HG02588 (cell line): Measurements from ENCODE around the gene KCNA5.

ENCODE experiments used
- ATAC-seq: cut with Tn5 transposase; IDR thresholded peaks from one replicate; pipeline ENCODE4 v1.9.1; 2021; ENCODE audit warnings: mild to moderate bottlenecking, moderate library complexity; ENCODE audit not compliant: unreplicated experiment

The KCNA5 gene

DNA sequence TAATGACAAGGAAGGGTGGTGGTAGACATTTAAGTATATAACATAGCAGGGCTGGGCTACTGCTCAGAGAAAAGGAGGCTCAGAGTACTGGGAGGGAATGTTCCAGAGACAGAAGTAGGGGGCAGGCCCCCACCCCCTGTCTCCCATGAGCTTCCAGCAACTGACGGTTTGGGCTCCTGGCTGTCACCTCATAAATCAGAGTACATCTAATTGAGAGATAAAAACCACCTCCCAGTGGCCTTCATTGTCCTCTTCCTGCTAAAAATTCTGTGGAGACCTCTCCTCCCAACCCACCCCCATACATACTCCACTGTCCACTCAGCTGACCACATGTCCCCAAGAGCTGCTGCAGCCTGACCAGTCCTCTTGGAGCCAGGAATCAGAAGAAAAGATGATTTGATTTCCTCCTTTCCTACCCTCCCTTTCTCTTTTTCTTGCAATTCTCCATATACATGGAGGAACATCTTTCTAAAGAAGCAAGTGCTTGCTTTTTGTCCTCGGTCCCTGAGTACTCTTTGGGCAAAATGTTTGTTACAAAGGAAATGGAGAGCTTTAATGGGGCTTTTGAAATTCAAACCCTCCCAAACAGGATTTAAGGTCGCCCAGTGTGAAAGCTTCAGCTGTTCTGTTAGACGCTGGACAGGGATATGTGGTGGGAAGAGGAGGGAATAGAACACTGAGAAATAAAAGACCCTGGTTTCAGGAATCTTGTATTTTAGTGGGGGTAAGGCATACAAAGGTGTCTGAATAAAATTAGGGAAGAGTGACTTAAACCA, 16.4 kb upstream of the KCNA5 start:
- no peak for ATAC-seq

DNA sequence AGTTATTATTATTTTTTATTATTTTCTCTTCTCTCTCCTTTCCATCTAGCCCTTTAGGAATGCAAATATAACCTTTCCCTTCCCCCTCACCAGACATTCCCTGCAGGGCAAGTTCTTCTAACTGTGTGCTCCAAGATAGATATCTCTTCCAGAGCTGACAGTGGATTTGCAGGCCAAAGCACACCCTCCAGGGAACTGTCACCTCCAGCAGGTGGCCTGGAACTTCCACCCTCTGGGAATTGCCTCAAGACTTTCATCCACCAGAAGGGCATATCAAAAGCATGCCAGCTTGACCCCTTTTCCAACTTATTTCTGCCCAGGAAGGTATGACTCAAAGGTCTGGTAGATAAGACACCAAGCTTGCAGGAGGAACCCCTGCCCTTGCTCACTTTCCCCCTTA, 13.6 kb upstream of the KCNA5 start:
- no peak for ATAC-seq

DNA sequence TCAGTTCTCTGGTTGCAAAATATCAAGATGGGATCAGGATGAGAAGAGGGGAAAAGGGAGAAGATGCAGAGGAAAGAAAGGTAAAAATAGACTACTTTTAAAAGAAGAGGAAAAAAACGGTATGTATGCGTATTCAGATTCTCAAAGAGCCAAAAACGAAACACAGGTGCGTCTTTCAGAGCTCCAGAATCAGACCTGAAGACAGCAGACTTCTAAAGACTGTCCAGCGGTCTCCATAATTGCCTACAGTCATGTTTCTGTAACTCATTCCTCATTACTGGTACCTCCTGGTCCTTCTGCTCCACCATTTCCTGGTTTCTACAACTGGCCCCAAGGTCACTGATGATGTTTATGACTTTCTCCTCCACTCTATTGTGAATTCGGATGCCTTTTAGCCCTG, 12.4 kb upstream of the KCNA5 start:
- no peak for ATAC-seq

DNA sequence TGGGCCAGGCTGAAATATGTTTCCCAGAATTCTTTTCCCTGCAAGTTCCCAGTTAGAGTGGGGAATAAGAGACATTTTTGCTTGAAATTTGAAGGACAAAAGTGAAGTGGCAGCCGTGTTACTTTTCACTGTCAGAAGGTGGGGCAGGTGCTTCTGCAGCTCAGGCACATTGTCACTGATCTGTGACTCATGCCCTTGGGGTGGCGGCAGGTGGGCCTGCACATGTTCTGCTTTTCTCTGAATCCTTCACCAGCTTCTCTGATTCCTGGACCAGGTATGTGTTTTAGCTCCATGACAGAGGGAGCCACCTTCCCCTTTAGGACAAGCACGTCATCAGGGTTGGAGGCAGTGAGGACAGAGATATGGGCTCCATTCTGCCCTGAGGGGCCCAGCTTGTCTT, 11.7 kb upstream of the KCNA5 start:
- ATAC-seq: no peak

DNA sequence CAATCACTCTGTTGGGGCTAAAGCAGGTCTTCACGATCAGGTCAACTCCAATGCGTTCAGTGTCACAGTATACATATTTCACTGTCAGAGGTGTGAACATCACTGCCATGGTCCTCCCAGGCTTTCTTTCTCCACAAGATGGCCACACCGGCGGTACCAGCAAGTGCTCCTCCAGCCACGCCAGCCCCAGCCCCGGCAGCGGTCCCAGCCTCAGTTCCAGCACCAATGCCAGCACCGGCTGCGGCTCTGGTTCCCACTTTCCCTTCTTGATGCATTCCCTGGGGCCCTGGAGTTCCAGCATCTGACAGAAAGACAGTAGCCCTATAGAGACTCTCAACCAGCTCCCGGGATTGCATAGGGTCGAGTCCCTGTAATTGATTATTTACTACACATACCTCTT, 10.9 kb upstream of the KCNA5 start:
- ATAC-seq: no peak

DNA sequence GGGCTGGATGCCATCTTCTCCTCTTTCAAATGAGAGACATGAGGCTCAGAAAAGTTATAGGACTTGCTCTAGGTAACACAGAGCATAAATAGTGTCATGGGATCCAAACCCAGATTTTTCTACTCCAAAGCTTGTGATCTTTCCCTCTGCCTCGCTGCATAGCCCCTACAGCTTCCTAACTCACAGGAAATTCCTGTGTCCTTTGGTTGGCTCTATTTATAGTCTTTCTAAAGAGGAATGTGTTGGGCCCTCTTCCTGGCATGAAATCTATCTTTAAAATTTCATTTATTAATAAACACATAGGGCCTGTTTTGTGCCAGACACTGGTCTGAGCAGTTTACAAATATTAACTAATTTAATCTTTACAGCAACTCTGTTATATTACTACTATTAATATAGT, 9.8 kb upstream of the KCNA5 start:
- ATAC-seq: no peak

DNA sequence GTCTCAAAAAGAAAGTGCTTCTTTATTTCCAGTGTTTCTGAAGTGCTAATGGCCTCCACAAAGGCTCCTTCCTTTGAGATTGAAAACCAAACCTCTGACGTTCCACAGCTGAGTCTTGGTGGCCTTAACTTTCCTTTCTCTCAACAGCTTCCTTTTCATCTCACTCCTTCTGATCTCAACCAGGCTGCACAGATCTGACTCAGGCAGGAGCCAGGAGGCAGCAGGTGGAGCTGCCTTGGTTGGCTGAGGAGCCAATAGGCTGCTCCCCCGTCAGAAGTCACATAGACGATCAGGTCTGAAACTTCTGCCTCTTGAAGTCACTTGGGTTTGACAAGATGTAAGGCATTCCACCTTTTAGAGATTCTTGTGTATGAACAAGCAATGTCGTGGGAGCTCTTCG, 9.1 kb upstream of the KCNA5 start:
- ATAC-seq: no peak

DNA sequence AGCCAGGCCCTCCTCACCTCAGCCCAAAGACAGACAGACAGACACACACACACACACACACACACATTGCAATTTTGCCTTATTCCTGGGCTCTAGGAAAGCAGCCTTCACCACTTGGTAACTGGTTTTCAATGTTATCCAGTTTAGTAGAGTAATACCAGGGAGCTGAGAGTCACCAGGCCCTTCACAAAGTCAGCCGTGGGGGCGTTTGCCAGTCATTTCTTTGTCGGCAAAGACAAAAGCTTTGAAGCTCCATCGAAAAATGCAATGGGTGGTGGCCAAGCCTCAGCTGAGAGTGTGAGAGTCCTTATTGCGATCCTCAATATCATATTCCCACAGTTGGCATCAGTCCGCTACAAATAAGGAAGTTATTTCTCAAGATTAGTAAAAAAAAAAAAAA, 8.1 kb upstream of the KCNA5 start:
- no peak for ATAC-seq

DNA sequence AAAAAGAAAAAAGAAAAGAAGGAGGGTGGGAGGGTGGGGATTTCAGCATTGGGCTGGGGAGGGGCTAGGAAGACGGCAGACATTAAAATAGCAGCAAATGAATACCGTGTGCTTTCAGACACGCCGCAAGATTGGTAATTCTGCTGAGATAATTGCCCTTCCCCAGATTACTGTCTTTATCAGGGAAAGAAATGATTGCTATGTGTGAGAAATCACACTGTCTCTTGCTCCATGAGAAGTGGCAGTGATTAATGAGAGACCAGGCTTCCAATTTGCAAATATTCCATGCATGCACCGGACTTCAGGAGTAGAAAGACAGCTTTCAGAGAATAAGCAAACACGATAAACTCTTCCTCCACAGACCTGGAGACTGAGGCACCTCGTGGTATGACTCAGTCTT, 7.6 kb upstream of the KCNA5 start:
- no peak for ATAC-seq

DNA sequence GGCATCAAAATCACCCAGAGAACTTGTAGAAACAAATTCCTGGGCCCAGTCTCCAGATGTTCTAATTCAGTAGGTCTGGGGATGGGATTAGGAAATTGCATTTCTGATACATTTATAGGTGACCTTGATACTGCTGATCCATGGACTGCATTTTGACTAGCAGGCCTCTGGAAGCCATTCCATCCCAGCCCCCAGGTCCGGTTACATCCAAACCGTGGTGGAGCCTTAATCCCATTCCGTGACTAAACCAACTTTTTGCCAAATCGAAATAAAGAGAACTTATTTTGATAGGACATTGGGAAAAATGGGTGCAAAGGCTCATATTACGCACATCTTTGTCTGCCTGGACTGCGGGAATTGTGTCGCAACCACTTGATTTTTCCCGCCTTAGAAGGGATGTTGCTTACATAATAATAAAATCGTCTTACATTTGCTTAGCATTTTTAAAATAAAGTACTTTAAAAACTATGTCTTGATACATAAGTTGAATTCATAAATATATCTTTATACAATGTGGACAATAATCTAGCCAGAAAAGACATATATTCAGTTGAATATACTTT, 5.8 kb upstream of the KCNA5 start:
- ATAC-seq: no peak

DNA sequence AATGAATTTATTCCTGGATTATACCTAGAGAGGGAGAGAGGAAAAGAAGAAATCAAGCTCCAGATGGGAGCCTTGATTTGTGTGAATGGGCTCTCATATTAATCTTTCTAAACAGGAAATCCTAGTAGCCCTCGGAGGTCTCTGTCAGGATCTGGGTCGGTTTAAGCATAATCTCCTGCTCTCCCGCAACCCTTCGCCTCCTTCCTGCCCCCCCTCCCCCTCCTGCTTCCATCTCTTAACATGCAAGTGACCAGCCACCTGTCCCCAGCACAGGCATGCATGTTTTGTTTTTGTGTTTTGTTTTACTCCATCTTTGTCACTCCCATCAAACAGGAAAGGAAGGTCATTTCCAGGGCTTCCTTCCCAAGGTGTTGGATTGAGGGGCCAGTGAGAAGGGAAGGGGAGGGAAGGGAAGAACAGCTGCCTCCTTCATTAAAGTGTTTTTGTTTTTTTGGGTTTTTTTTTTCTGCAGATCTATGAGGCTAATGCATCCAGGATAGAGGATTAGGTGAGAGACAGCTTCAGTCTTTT, 4.8 kb upstream of the KCNA5 start:
- ATAC-seq: no peak

DNA sequence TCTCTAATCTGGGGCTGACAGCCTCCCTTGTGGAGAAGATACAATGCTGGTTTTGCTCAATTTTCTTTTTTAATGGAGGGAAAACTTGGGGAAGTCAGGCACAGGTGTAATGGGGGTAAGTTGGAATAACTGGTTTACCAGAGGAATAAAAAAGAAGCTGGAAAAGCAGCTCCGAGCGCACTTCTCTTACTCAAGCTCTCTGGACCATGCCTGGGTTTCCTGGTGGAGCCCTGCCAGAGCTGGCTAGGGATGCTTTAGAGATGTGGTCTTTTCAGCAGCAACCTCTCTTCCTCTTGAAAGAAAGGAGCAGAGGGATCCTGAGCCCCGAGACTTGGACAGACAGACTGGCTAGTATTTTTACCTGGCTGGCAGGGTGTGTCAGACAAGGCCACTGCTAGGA, 3.9 kb upstream of the KCNA5 start:
- ATAC-seq: no peak

DNA sequence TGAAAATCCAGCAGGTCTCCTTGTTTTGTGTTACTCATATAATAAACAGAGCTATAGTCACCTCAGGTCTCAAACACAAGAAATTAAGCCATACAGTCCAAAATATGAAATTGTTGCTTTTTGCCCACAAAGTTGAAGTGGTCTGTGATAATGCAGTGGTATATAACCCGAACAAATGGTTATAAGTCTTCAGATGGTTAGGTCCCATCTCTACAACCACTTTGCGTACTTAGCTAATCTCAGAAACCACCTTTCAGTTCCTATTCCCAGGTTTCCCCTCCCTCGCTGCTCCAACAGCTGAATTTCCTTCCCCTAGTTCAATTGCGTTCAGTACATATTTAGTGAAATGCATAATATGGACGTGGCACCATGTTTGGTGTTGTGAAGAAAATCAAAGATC, 3.3 kb upstream of the KCNA5 start:
- ATAC-seq: no peak

DNA sequence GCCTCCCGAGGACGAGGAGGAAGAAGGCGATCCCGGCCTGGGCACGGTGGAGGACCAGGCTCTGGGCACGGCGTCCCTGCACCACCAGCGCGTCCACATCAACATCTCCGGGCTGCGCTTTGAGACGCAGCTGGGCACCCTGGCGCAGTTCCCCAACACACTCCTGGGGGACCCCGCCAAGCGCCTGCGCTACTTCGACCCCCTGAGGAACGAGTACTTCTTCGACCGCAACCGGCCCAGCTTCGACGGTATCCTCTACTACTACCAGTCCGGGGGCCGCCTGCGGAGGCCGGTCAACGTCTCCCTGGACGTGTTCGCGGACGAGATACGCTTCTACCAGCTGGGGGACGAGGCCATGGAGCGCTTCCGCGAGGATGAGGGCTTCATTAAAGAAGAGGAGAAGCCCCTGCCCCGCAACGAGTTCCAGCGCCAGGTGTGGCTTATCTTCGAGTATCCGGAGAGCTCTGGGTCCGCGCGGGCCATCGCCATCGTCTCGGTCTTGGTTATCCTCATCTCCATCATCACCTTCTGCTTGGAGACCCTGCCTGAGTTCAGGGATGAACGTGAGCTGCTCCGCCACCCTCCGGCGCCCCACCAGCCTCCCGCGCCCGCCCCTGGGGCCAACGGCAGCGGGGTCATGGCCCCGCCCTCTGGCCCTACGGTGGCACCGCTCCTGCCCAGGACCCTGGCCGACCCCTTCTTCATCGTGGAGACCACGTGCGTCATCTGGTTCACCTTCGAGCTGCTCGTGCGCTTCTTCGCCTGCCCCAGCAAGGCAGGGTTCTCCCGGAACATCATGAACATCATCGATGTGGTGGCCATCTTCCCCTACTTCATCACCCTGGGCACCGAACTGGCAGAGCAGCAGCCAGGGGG, 979 bp downstream of the KCNA5 start:
- ATAC-seq: no peak

DNA sequence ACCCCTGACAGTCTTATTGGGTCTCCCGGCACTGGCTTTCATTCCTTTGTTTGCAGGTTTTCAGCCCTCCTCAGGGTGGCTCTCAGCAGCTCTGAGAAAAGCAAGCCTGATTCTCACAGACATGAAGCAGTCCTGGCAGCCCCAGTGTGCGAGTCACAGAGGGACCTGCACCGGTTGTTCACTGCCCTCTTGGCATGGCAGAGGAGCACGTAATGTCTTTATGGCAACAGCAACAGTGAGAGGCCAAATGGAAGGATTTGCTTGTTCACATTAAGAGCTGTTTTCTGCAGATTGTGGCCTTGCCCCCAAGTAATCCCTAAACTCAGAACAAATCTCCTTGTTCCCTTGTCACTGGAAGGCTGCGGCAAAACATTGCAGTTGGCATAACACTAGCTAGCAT, 3.4 kb downstream of the KCNA5 start:
- ATAC-seq: no peak

DNA sequence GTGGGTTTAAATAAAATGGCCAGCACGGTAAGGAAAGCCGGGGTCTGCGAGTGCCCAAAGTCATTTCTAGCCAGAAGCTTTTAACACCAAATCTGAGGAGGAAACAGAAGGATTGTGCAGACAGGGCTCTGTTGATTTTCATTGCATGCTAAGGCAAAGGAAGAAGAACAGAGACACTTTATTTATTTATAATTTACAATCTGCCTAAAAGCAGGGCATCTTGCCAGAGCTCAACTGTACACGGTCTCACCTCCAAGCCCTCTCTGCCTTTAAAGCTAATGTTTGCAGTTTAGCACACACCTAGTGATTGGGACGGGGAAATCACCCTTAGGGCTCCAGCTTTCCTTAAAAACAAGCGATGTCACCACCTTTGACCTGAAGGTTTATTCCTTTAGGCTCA, 4.0 kb downstream of the KCNA5 start:
- ATAC-seq: no peak

DNA sequence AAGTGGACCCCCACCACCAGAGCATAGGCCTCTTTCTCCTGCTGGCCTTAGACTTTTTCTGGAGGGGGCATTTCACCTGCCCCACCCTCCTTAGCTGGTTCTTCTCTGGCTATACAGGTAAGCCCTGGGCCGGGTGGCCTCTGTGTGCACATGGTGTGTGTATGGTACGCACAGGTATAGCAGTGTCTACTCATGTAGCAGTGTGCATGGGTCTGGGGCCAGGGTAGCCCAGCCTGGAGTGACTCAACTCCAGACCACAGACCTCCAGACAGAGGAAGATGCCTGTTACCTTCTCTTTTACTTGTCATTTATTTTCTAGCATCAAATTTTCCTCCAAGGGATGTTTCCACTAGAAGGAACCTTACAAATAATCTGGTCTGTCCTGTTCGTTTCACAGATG, 6.9 kb downstream of the KCNA5 start:
- no peak for ATAC-seq

DNA sequence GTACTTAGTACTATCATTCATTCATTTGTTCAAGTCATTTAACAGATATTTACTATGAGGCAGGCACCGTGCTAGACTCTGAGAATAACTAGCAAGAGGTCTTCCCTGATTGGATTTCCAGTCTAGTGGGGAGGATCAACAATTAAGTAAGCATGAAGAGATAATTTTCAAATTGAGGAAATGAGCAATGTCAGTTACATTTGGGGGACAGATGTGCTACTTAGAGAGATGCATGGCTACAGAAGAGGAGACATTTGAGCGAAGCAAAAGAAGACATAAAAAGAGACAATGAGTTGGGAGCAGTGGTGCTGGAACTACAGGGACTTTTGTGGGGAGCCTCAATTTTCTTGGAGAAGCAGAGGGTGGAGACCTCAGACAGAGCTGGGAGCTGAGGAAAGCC, 7.7 kb downstream of the KCNA5 start:
- ATAC-seq: no peak

DNA sequence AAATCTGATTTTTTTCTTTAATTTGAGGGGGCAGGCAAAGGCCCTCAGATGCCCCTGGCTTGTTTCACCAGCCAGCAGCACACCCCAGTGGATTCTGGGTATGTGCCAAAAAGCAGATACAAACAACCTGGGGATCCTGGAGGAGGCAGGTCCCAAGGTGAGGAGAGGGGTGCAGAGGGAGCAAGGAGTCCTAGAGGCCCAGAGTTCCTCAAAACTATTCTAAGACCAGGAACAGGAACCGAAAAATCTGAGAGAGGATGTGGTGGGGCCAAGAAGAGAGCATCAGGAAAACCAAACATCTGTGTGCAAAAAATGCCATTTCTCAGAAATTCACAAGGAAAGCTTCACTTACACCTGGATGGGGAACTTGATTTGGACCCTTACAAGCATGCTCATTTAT, 8.2 kb downstream of the KCNA5 start:
- ATAC-seq: no peak

DNA sequence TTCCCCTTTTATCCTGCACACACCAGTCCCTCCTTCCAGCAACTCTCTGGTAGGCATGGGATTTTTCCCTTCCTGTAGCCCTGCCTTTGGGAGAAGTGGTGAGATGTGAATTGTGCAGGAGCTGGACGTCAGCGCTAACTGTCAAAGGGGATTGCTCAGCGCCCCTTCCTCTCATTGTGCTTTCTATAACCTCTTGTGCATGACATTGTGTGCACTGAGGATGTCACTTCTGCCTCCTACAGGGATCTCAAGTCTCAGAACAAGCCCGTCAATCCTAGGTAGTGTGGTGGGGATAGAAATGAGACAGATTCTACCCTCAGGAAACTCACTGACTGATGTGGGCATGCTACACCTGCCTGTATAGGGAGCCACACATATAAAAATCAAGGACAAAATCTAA, 8.7 kb downstream of the KCNA5 start:
- no peak for ATAC-seq

DNA sequence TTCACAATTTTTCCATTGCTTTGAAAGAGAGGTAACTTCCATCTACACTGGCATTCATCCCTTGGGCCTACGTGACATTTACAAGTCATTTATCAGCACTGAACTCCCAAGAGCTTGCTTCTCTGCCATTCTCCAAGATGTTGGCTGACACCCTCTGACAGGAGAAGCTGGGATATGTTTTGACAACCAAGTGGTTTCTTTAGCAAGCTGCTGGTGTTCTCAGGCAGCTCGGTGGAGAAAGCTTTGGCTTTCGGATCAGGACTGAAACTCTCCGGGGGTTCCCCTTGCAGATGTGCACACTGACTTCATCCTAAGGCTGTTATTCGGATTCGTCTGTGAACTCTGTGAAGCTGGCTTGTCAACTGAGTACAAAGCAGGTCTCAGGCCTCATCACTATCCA, 15.7 kb downstream of the KCNA5 start:
- no peak for ATAC-seq

DNA sequence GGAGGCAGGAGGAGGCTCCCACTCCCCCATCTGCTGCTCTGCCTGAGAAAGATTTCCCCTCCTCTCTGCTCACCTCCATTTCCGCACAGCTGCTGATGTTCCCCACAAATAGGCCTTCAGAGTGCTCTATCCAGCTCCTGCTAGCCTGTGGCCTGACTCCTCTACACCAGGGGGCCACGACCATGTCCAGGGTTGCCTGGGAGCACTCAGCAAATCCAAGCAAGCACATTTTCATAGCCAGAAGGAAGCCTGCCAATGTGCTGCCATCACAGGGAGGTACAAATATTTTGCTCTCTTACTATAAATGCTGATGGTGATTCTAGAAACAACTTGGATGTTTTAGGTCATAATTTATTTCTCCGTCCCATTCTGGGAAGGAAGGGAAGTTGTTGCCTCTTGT, 17.3 kb downstream of the KCNA5 start:
- no peak for ATAC-seq
